ENCODE measurements around the gene DPYD. TPM values are rescaled to one million over a fixed set of nuclear protein-coding genes. Genes with fewer than 3 reads are reported as not detected.

The DPYD gene
- total RNA-seq, 1 donor from 2014 or later: 9.2 TPM

- Histone ChIP-seq H3K27me3 (ENCODE audit: low read depth) (no peaks in the 10 kb centered on the region), H3K27ac (replicated peaks) (no peak overlapping the region), H3K4me1 (no peaks in the 10 kb centered on the region), H3K36me3 (peaks cover 7% of the 10 kb centered on the region), H3K4me3 (no peak overlapping the region), H3K9me3 (replicated peaks) (no peaks in the 10 kb centered on the region)
- intact Hi-C loops (cut with micrococcal nuclease): no loop called here
- no peak for DNase-seq
- TF ChIP-seq CTCF (IDR thresholded peaks at IDR 0.05; ENCODE audit: borderline replicate concordance): no peak
These were observed 44.8 kb downstream of the DPYD start for GRCh38 chr1:97875996-97876395.

- H3K36me3 ChIP-seq: no peaks in the 10 kb centered on the region
- TF ChIP-seq CTCF (IDR thresholded peaks at IDR 0.05; ENCODE audit: borderline replicate concordance): no peak
- intact Hi-C loops (cut with micrococcal nuclease): no loop called here
- DNase-seq: no peak
- H3K27me3 ChIP-seq (ENCODE audit: low read depth): no peaks in the 10 kb centered on the region
- no peaks in the 10 kb centered on the region for H3K9me3 ChIP-seq (replicated peaks)
- H3K27ac ChIP-seq (replicated peaks): no peak overlapping the region
- H3K4me3 ChIP-seq: no peak overlapping the region
- H3K4me1 ChIP-seq: no peaks in the 10 kb centered on the region
These were observed 50.2 kb downstream of the DPYD start for GRCh38 chr1:97870589-97870988.

- intact Hi-C loops (cut with micrococcal nuclease): no loop called here
- no peak overlapping the region for H3K27ac ChIP-seq (replicated peaks)
- no peaks in the 10 kb centered on the region for H3K36me3 ChIP-seq
- H3K27me3 ChIP-seq (ENCODE audit: low read depth): no peaks in the 10 kb centered on the region
- no peak for DNase-seq
- peaks cover 6% of the 10 kb centered on the region for H3K4me1 ChIP-seq
- no peaks in the 10 kb centered on the region for H3K9me3 ChIP-seq (replicated peaks)
- H3K4me3 ChIP-seq: no peak overlapping the region
- TF ChIP-seq CTCF (IDR thresholded peaks at IDR 0.05; ENCODE audit: borderline replicate concordance): no peak
These were observed 51.4 kb downstream of the DPYD start for GRCh38 chr1:97869441-97869840.

GRCh38 chr1:97867127-97867526 lies 53.7 kb downstream of the DPYD start:
- Histone ChIP-seq H3K9me3 (replicated peaks) (no peaks in the 10 kb centered on the region), H3K27ac (replicated peaks) (no peak overlapping the region), H3K27me3 (ENCODE audit: low read depth) (no peaks in the 10 kb centered on the region), H3K4me1 (peaks cover 16% of the 10 kb centered on the region), H3K4me3 (no peak overlapping the region), H3K36me3 (no peaks in the 10 kb centered on the region)
- DNase-seq: no peak
- TF ChIP-seq CTCF (IDR thresholded peaks at IDR 0.05; ENCODE audit: borderline replicate concordance): no peak
- intact Hi-C loops (cut with micrococcal nuclease): no loop called here

- Histone ChIP-seq H3K4me3 (no peak overlapping the region), H3K4me1 (peaks cover 16% of the 10 kb centered on the region), H3K27me3 (ENCODE audit: low read depth) (no peaks in the 10 kb centered on the region), H3K9me3 (replicated peaks) (no peaks in the 10 kb centered on the region), H3K27ac (replicated peaks) (no peak overlapping the region), H3K36me3 (no peaks in the 10 kb centered on the region)
- intact Hi-C loops (cut with micrococcal nuclease): no loop called here
- no peak for DNase-seq
- no peak for TF ChIP-seq CTCF (IDR thresholded peaks at IDR 0.05; ENCODE audit: borderline replicate concordance)
These were observed 56.2 kb downstream of the DPYD start for GRCh38 chr1:97864615-97865014.

GRCh38 chr1:97853221-97853620 lies 67.6 kb downstream of the DPYD start:
- no peak for DNase-seq
- Histone ChIP-seq H3K27ac (replicated peaks) (no peak overlapping the region), H3K9me3 (replicated peaks) (no peaks in the 10 kb centered on the region), H3K27me3 (ENCODE audit: low read depth) (no peaks in the 10 kb centered on the region), H3K4me1 (peaks cover 17% of the 10 kb centered on the region), H3K36me3 (no peaks in the 10 kb centered on the region), H3K4me3 (no peak overlapping the region)
- TF ChIP-seq CTCF (IDR thresholded peaks at IDR 0.05; ENCODE audit: borderline replicate concordance): no peak
- intact Hi-C loops (cut with micrococcal nuclease): no loop called here
